HepG2 (cell line): ENCODE results near the gene USP24. TPM values are rescaled to one million over a fixed set of nuclear protein-coding genes. Genes with fewer than 3 reads are reported as not detected.

Experiments used
- CBX5 ChIP-seq: sonication (generic); formaldehyde crosslinking; IDR thresholded peaks from 2 replicates; pipeline ENCODE4 v1.4.0; 2020; ENCODE audit warnings: missing genetic modification reagents, borderline replicate concordance
- HDAC6 ChIP-seq: fragments of 200-600 bp; sonication (generic); IDR thresholded peaks from 2 replicates; pipeline ENCODE4 v1.7.0; 2017; ENCODE audit warnings: mild to moderate bottlenecking, antibody characterized with exemption, low read length, low read depth
- HHEX ChIP-seq: IDR thresholded peaks from 2 replicates; pipeline ENCODE4 v1.6.1; 2016; ENCODE audit warnings: control low read depth
- HNF4A ChIP-seq: sonication (generic); formaldehyde crosslinking; IDR thresholded peaks from 2 replicates; pipeline ENCODE4 v1.4.0; 2020; ENCODE audit warnings: missing genetic modification reagents
- HOXD1 ChIP-seq: sonication (generic); formaldehyde crosslinking; IDR thresholded peaks from 2 replicates; pipeline ENCODE4 v1.5.0; 2020; ENCODE audit warnings: missing genetic modification reagents
- JARID2 ChIP-seq: sonication (generic); formaldehyde crosslinking; IDR thresholded peaks from 2 replicates; pipeline ENCODE4 v1.8.1; 2023; ENCODE audit warnings: missing genetic modification reagents, inconsistent platforms; ENCODE audit not compliant: insufficient replicate concordance
- MAF1 ChIP-seq: sonication (generic); formaldehyde crosslinking; IDR thresholded peaks from 2 replicates; pipeline ENCODE4 v1.5.0; 2020; ENCODE audit warnings: missing genetic modification reagents, borderline replicate concordance
- MEF2D ChIP-seq: sonication (generic); formaldehyde crosslinking; IDR thresholded peaks from 2 replicates; pipeline ENCODE4 v1.5.1; 2020; ENCODE audit warnings: mild to moderate bottlenecking, missing genetic modification reagents
- MTF1 ChIP-seq: sonication (generic); formaldehyde crosslinking; IDR thresholded peaks from 2 replicates; pipeline ENCODE4 v1.5.0; 2020; ENCODE audit warnings: missing genetic modification reagents
- MYC ChIP-seq: sonication (generic); formaldehyde crosslinking; IDR thresholded peaks from 2 replicates; pipeline ENCODE4 v1.9.0; 2021; ENCODE audit warnings: missing genetic modification reagents, borderline replicate concordance
- SALL2 ChIP-seq: sonication (generic); formaldehyde crosslinking; IDR thresholded peaks from 2 replicates; pipeline ENCODE4 v1.8.1; 2023; ENCODE audit warnings: mild to moderate bottlenecking, missing genetic modification reagents, inconsistent platforms
- SIN3B ChIP-seq: fragments of 150-350 bp; IDR thresholded peaks from 2 replicates; pipeline ENCODE4 v1.6.1; 2014; ENCODE audit warnings: low read length
- SRSF1 ChIP-seq: fragments of 200-400 bp; formaldehyde crosslinking; optimal IDR thresholded peaks from 2 replicates; pipeline ENCODE3; 2017; ENCODE audit warnings: mild to moderate bottlenecking, low read depth, low read length, moderate library complexity
- SRSF9 ChIP-seq: fragments of 200-400 bp; formaldehyde crosslinking; IDR thresholded peaks from 2 replicates; pipeline ENCODE4 v1.6.1; 2018; ENCODE audit warnings: borderline replicate concordance, mild to moderate bottlenecking, low read depth, low read length; ENCODE audit not compliant: insufficient read depth, poor library complexity, severe bottlenecking
- TAF1 ChIP-seq: sonication (generic); formaldehyde crosslinking; IDR thresholded peaks from 2 replicates; pipeline ENCODE4 v1.4.0; 2020; ENCODE audit warnings: missing genetic modification reagents
- TBX3 ChIP-seq: fragments of 450-650 bp; IDR thresholded peaks from 2 replicates; pipeline ENCODE4 v1.6.1; 2017; ENCODE audit warnings: antibody characterized with exemption, mild to moderate bottlenecking, inconsistent platforms, borderline replicate concordance
- ZFP37 ChIP-seq: sonication (generic); formaldehyde crosslinking; IDR thresholded peaks from 2 replicates; pipeline ENCODE4 v1.4.0; 2020; ENCODE audit warnings: missing genetic modification reagents, borderline replicate concordance
- ZNF205 ChIP-seq: IDR thresholded peaks from 2 replicates; pipeline ENCODE4 v1.6.1; 2018; ENCODE audit warnings: missing biosample characterization, missing genetic modification reagents
- ZNF260 ChIP-seq: sonication (generic); formaldehyde crosslinking; IDR thresholded peaks from 2 replicates; pipeline ENCODE4 v1.4.0; 2020; ENCODE audit warnings: missing genetic modification reagents, low read depth, mild to moderate bottlenecking, borderline replicate concordance
- ZNF331 ChIP-seq: sonication (generic); formaldehyde crosslinking; IDR thresholded peaks from 2 replicates; pipeline ENCODE4 v1.4.0; 2020; ENCODE audit warnings: missing genetic modification reagents
- ZNF446 ChIP-seq: sonication (generic); formaldehyde crosslinking; IDR thresholded peaks from 2 replicates; pipeline ENCODE4 v1.5.0; 2020; ENCODE audit warnings: mild to moderate bottlenecking, missing genetic modification reagents
- ZNF569 ChIP-seq: sonication (generic); formaldehyde crosslinking; IDR thresholded peaks from 2 replicates; pipeline ENCODE4 v1.5.0; 2020; ENCODE audit warnings: mild to moderate bottlenecking, missing genetic modification reagents, moderate library complexity, borderline replicate concordance
- ZNF672 ChIP-seq: sonication (generic); formaldehyde crosslinking; IDR thresholded peaks from 2 replicates; pipeline ENCODE4 v1.8.1; 2022; ENCODE audit warnings: missing genetic modification reagents
- ZNF776 ChIP-seq: sonication (generic); formaldehyde crosslinking; IDR thresholded peaks from 2 replicates; pipeline ENCODE4 v1.4.0; 2020; ENCODE audit warnings: mild to moderate bottlenecking, missing genetic modification reagents
- ZNF83 ChIP-seq: sonication (generic); formaldehyde crosslinking; IDR thresholded peaks from 2 replicates; pipeline ENCODE4 v1.4.0; 2020; ENCODE audit warnings: missing genetic modification reagents, mild to moderate bottlenecking, borderline replicate concordance
- polyA plus RNA-seq, 8 experiments: library from polyadenylated mRNA; depleted of rRNA in 3 of 8; stranded (reverse) in 7 of 8; unstranded in 1 of 8; fragments of >200 nt; fragmentation: Illumina TruSeq in 4 of 8; extraction: Trizol in 4 of 8; gene quantifications; 2 replicates each; pipeline versions ENCODE4 v1.2.1 to v1.2.3, GENCODE V29; 2011 to 2016; ENCODE audit warnings: low read depth in 4 of 8, missing spikeins in 1 of 8, mixed read lengths in 1 of 8; ENCODE audit not compliant: insufficient read depth in 1 of 8
- total RNA-seq, 5 experiments: library from RNA; depleted of rRNA; stranded (reverse); fragments of >200 nt; fragmentation: Illumina TruSeq; extraction: Trizol; gene quantifications; 2 replicates each; pipeline ENCODE4 v1.2.3, GENCODE V29; 2016; ENCODE audit warnings: low read depth in 1 of 5
- TF ChIP-seq, protein P1 (sequence below): sonication (generic); formaldehyde crosslinking; IDR thresholded peaks from 2 replicates; pipeline ENCODE4 v1.5.0; 2020; ENCODE audit warnings: mild to moderate bottlenecking, missing genetic modification reagents
- TF ChIP-seq, protein P2 (sequence below), 2 experiments: IDR thresholded peaks; 2 replicates each; pipeline ENCODE4 v1.6.1; 2011 to 2012; ENCODE audit warnings: low read length in 2 of 2, borderline replicate concordance in 1 of 2, low read depth in 1 of 2, mild to moderate bottlenecking in 1 of 2, moderate library complexity in 1 of 2

Gene USP24
- total and polyA plus RNA-seq, 2 of the 13 experiments (the other 11 are each of a cell fraction or from before 2014, with no cell fraction given): 18.8 to 47.6 TPM

DNA sequence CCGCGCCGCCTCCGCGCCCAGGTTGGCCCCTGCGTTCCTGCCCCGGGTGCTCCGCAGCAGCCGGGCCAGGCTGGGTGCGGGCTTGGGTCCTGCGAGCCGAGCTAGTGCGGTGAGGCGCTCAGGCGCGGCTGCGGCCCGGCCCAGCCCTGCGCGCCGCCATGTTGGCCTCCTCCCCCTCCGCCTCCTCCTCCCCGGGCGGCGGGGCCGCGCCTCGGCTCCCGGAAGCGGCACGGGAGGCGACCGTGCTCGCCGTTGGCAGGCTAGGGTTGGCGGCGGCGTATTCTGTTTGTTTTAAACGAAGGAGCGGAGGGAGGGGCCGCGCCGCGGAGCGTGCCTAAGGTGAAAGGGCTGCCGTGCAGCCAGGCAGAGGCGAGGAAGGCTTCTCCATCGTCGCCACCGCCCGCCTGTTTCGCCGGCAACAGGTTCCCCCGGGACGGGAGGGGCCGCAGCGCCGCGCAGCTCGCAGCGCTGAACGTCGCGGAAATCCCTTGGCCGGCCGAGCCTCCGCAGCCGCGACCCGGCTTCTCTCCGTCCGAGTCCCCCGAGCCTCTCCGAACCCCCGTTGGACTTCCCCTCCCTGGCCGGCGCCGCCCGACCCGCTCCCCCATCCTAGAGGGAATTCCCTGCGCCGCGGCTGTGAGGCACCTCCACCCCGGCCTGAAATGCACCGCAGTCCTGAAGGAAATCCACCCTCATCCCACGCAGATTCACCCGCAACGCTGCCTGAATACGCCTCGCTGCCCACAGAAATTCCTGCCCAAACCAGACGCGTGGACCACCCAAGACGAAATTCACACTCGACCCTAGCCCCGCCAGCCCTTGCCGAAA is at the start of gene USP24 (continued):
- TF ChIP-seq MAF1 (0 out of 2 replicates have a peak, but pooled peaks have one; percentile 22), HDAC6 (no peak), ZNF446 (CRISPR knock-in tag) (peak; percentile 92), SRSF9 (no peak), ZNF260 (no peak), HOXD1 (CRISPR knock-in tag) (no peak), ZNF205 (CRISPR knock-in tag) (peak; percentile 83), ZNF569 (CRISPR knock-in tag) (no peak), MEF2D (no peak; the same call in 1 of the 2 replicates), HNF4A (no peak), ZNF331 (peak; percentile 53; the same call in 1 of the 2 replicates), ZNF776 (CRISPR knock-in tag) (peak; percentile 54; the same call in 1 of the 2 replicates), TBX3 (no peak), SIN3B (no peak), ZNF83 (CRISPR knock-in tag) (no peak), MTF1 (no peak), SALL2 (CRISPR knock-in tag) (peak; percentile 22), SRSF1 (peak; percentile 16), ZNF672 (CRISPR knock-in tag) (no peak), TAF1 (CRISPR knock-in tag) (peak; percentile 80), JARID2 (CRISPR knock-in tag) (no peak), MYC (CRISPR knock-in tag) (peak; percentile 89), CBX5 (CRISPR knock-in tag) (peak; percentile 17; the same call in 1 of the 2 replicates), ZFP37 (no peak), HHEX (CRISPR knock-in tag) (no peak)
- TF ChIP-seq, protein P1, sequence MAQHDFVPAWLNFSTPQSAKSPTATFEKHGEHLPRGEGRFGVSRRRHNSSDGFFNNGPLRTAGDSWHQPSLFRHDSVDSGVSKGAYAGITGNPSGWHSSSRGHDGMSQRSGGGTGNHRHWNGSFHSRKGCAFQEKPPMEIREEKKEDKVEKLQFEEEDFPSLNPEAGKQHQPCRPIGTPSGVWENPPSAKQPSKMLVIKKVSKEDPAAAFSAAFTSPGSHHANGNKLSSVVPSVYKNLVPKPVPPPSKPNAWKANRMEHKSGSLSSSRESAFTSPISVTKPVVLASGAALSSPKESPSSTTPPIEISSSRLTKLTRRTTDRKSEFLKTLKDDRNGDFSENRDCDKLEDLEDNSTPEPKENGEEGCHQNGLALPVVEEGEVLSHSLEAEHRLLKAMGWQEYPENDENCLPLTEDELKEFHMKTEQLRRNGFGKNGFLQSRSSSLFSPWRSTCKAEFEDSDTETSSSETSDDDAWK (CRISPR knock-in tag): no peak
- TF ChIP-seq, protein P2, sequence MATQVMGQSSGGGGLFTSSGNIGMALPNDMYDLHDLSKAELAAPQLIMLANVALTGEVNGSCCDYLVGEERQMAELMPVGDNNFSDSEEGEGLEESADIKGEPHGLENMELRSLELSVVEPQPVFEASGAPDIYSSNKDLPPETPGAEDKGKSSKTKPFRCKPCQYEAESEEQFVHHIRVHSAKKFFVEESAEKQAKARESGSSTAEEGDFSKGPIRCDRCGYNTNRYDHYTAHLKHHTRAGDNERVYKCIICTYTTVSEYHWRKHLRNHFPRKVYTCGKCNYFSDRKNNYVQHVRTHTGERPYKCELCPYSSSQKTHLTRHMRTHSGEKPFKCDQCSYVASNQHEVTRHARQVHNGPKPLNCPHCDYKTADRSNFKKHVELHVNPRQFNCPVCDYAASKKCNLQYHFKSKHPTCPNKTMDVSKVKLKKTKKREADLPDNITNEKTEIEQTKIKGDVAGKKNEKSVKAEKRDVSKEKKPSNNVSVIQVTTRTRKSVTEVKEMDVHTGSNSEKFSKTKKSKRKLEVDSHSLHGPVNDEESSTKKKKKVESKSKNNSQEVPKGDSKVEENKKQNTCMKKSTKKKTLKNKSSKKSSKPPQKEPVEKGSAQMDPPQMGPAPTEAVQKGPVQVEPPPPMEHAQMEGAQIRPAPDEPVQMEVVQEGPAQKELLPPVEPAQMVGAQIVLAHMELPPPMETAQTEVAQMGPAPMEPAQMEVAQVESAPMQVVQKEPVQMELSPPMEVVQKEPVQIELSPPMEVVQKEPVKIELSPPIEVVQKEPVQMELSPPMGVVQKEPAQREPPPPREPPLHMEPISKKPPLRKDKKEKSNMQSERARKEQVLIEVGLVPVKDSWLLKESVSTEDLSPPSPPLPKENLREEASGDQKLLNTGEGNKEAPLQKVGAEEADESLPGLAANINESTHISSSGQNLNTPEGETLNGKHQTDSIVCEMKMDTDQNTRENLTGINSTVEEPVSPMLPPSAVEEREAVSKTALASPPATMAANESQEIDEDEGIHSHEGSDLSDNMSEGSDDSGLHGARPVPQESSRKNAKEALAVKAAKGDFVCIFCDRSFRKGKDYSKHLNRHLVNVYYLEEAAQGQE (IDR thresholded peaks at IDR 0.05; ENCODE audit: borderline replicate concordance in 1 of 2, low read depth in 1 of 2, low read length in 2 of 2): peak in 1 of 2 experiments; percentile 15; a peak in 1 of 4 replicates
